K562 (cell line): ENCODE results near the gene TACSTD2. TPM values are rescaled to one million over a fixed set of nuclear protein-coding genes. Genes with fewer than 3 reads are reported as not detected.

ENCODE experiments used
- ATAC-seq: fragments of 200-7000 bp; cut with Tn5 transposase; 3 replicates; pipeline ENCODE4 v1.9.1; 2020; ENCODE audit warnings: moderate library complexity
- BruUV-seq: library from RNA; stranded (reverse); fragments of 400-500 nt; replicated peaks from 2 replicates; lab custom pipeline; 2021; lab: Mats Ljungman, UMichigan
- CTCF ChIA-PET: fragments of 300-600 bp; formaldehyde crosslinking; extraction: SDS; loops from one replicate; lab custom pipeline; 2021; ENCODE audit warnings: low intra/inter-chr PET ratio; lab: Yijun Ruan, JAX
- POLR2A ChIA-PET: fragments of 300-600, 350-650 bp; sonication (Branson Sonifier 250); formaldehyde crosslinking; extraction: SDS; loops from one replicate; lab custom pipeline; 2021; ENCODE audit warnings: antibody characterized with exemption, inconsistent platforms; lab: Yijun Ruan, JAX
- DNase-seq, 4 experiments: peaks; one replicate each; pipeline versions ENCODE4 v3.0.0 to v3.0.0-alpha.2; 2011 to 2018; ENCODE audit warnings: low spot score in 3 of 4, mixed read lengths in 3 of 4; ENCODE audit errors: extremely low read depth in 1 of 4
- FAIRE-seq: peaks from 2 replicates; lab custom pipeline; 2011; peaks lifted over from hg19 to GRCh38; lab: Jason Lieb, UNC
- H2AFZ ChIP-seq: 2 replicates; pipeline ENCODE4 v1.6.0; 2011; ENCODE audit warnings: low read depth, low read length, control low read depth, inconsistent platforms
- H3K27ac ChIP-seq: fragments of 200-600 bp; 3 replicates; pipeline ENCODE4 v1.8.0; 2011; ENCODE audit warnings: low read depth, mild to moderate bottlenecking, control low read depth, inconsistent platforms, low read length, moderate library complexity, mixed read lengths; ENCODE audit errors: extremely low read depth
- H3K27me3 ChIP-seq, 2 experiments: fragments of 300-600 bp in 1 of 2; 2 replicates in 1 of 2; 3 replicates in 1 of 2; pipeline versions ENCODE4 v1.6.0 to v1.8.0; 2011; ENCODE audit warnings: inconsistent platforms in 2 of 2, low read length in 2 of 2, mild to moderate bottlenecking in 1 of 2, mixed read lengths in 1 of 2, moderate library complexity in 1 of 2; ENCODE audit not compliant: control insufficient read depth in 2 of 2, insufficient read depth in 2 of 2
- H3K36me3 ChIP-seq: fragments of 300-600 bp; 3 replicates; pipeline ENCODE4 v1.8.0; 2011; ENCODE audit warnings: mild to moderate bottlenecking, low read length, inconsistent platforms; ENCODE audit not compliant: control insufficient read depth, insufficient read depth
- H3K4me1 ChIP-seq, 2 experiments: fragments of 200-600 bp in 1 of 2; replicated peaks in 1 of 2; 2 replicates in 1 of 2; 3 replicates in 1 of 2; pipeline versions ENCODE4 v1.5.1 to v1.8.0; 2011; ENCODE audit warnings: inconsistent platforms in 2 of 2, low read length in 2 of 2, mild to moderate bottlenecking in 1 of 2, mixed read lengths in 1 of 2, moderate library complexity in 1 of 2; ENCODE audit not compliant: control insufficient read depth in 2 of 2, insufficient read depth in 2 of 2
- H3K4me2 ChIP-seq: 2 replicates; pipeline ENCODE4 v1.6.1; 2011; ENCODE audit warnings: low read length, control low read depth, inconsistent platforms, mixed read lengths; ENCODE audit not compliant: insufficient read depth
- H3K4me3 ChIP-seq: fragments of 200-600 bp; sonication (generic), shearing (Covaris generic); 2 replicates; pipeline ENCODE4 v1.5.1; 2016; ENCODE audit warnings: control low read depth, inconsistent platforms
- H3K79me2 ChIP-seq: fragments of 200-600 bp; 3 replicates; pipeline ENCODE4 v1.8.0; 2011; ENCODE audit warnings: low read length, inconsistent platforms; ENCODE audit not compliant: control insufficient read depth, insufficient read depth
- H3K9ac ChIP-seq, 2 experiments: 2 replicates each; pipeline versions ENCODE4 v1.6.0 to v1.6.1; 2011; ENCODE audit warnings: low read depth in 2 of 2, low read length in 2 of 2, control low read depth in 1 of 2, inconsistent platforms in 1 of 2, mild to moderate bottlenecking in 1 of 2, mixed read lengths in 1 of 2; ENCODE audit not compliant: insufficient read depth in 1 of 2
- H3K9me1 ChIP-seq: one replicate; pipeline ENCODE4 v1.6.0; 2011; ENCODE audit warnings: inconsistent platforms, mild to moderate bottlenecking, low read length, moderate library complexity; ENCODE audit not compliant: control insufficient read depth, insufficient read depth
- H3K9me3 ChIP-seq: replicated peaks from 2 replicates; pipeline ENCODE4 v1.5.1; 2011; ENCODE audit warnings: low read depth, low read length, inconsistent platforms; ENCODE audit not compliant: control insufficient read depth, insufficient read depth
- H4K20me1 ChIP-seq: replicated peaks from 2 replicates; pipeline ENCODE4 v1.6.1; 2011; ENCODE audit warnings: low read length, inconsistent platforms, mixed read lengths; ENCODE audit not compliant: control insufficient read depth, insufficient read depth
- CBX3 ChIP-seq, 2 experiments: IDR thresholded peaks; 1 replicate in 1 of 2; 2 replicates in 1 of 2; pipeline ENCODE4 v1.6.1; 2012; ENCODE audit warnings: inconsistent platforms in 2 of 2, low read length in 2 of 2, borderline replicate concordance in 1 of 2, control low read depth in 1 of 2
- EGR1 ChIP-seq: fragments of 450-650 bp; conservative IDR thresholded peaks from 2 replicates; pipeline ENCODE4 v1.6.1; 2017; ENCODE audit warnings: mild to moderate bottlenecking
- FOXP4 ChIP-seq: sonication (generic); formaldehyde crosslinking; IDR thresholded peaks from 2 replicates; pipeline ENCODE4 v1.8.0; 2022; ENCODE audit warnings: mild to moderate bottlenecking, missing genetic modification reagents, borderline replicate concordance
- HNRNPH1 ChIP-seq: fragments of 200-400 bp; formaldehyde crosslinking; optimal IDR thresholded peaks from 2 replicates; pipeline ENCODE3; 2017; ENCODE audit warnings: low read depth, mild to moderate bottlenecking, low read length, moderate library complexity
- MCM2 ChIP-seq: fragments of 450-650 bp; IDR thresholded peaks from 2 replicates; pipeline ENCODE4 v1.6.1; 2017; ENCODE audit warnings: low read depth, mild to moderate bottlenecking
- MYNN ChIP-seq, 2 experiments: sonication (generic); formaldehyde crosslinking in 1 of 2; IDR thresholded peaks; 2 replicates each; pipeline versions ENCODE4 v1.5.0 to v1.6.1; 2016 to 2020; ENCODE audit warnings: antibody characterized with exemption in 1 of 2, missing genetic modification reagents in 1 of 2
- POLR2AphosphoS2 ChIP-seq: IDR thresholded peaks from 2 replicates; pipeline ENCODE4 v1.6.1; 2012; ENCODE audit warnings: low read length, improper control_type of control experiment
- POLR2H ChIP-seq: IDR thresholded peaks from 2 replicates; pipeline ENCODE4 v1.6.1; 2016; ENCODE audit warnings: missing genetic modification characterization, low read depth, mild to moderate bottlenecking, control low read depth, missing compliant biosample characterization, moderate library complexity
- RBFOX2 ChIP-seq: fragments of 200-400 bp; formaldehyde crosslinking; IDR thresholded peaks from 2 replicates; pipeline ENCODE4 v1.6.1; 2017; ENCODE audit warnings: low read depth, mild to moderate bottlenecking, low read length, moderate library complexity
- RBM14 ChIP-seq: fragments of 200-400 bp; formaldehyde crosslinking; IDR thresholded peaks from 2 replicates; pipeline ENCODE4 v1.6.1; 2018; ENCODE audit warnings: low read depth, mild to moderate bottlenecking, low read length, moderate library complexity, borderline replicate concordance; ENCODE audit not compliant: insufficient read depth
- SIRT6 ChIP-seq: IDR thresholded peaks from one replicate; pipeline ENCODE4 v1.6.1; 2012; ENCODE audit warnings: low read depth, mild to moderate bottlenecking, control low read depth, inconsistent platforms, low read length, moderate library complexity
- TFAM ChIP-seq: fragments of 250-450 bp; sonication (Bioruptor Pico); conservative IDR thresholded peaks from 2 replicates; pipeline ENCODE4 v1.5.0; 2021; ENCODE audit warnings: mild to moderate bottlenecking, moderate library complexity
- ZFP1 ChIP-seq: fragments of 450-650 bp; formaldehyde crosslinking; IDR thresholded peaks from 2 replicates; pipeline ENCODE4 v1.4.0; 2020; ENCODE audit warnings: mild to moderate bottlenecking, mixed read lengths
- ZNF184 ChIP-seq: sonication (generic); formaldehyde crosslinking; IDR thresholded peaks from 2 replicates; pipeline ENCODE4 v1.5.0; 2020; ENCODE audit warnings: missing genetic modification reagents
- ZNF263 ChIP-seq: sonication (generic); formaldehyde crosslinking; IDR thresholded peaks from 2 replicates; pipeline ENCODE4 v1.8.0; 2022; ENCODE audit warnings: mild to moderate bottlenecking, missing genetic modification reagents, borderline replicate concordance
- ZNF277 ChIP-seq: fragments of 250-450 bp; sonication (Bioruptor Pico); IDR thresholded peaks from 2 replicates; pipeline ENCODE4 v1.8.0; 2022; ENCODE audit warnings: inconsistent platforms, mild to moderate bottlenecking, moderate library complexity, borderline replicate concordance
- ZNF311 ChIP-seq: fragments of 250-450 bp; sonication (Bioruptor Pico); IDR thresholded peaks from 2 replicates; pipeline ENCODE4 v1.4.0; 2020; ENCODE audit warnings: mild to moderate bottlenecking, moderate library complexity
- ZNF699 ChIP-seq: fragments of 250-450 bp; sonication (Bioruptor Pico); IDR thresholded peaks from 2 replicates; pipeline ENCODE4 v1.8.0; 2021; ENCODE audit warnings: mild to moderate bottlenecking, moderate library complexity; ENCODE audit not compliant: insufficient replicate concordance
- WGBS: fragments of 100-300 bp; shearing (Covaris generic); methylation state at CpG from one replicate; pipeline ENCODE4 v1.1.6; 2016; ENCODE audit warnings: low coverage, mixed read lengths; ENCODE audit not compliant: insufficient coverage; ENCODE audit errors: missing lambda C conversion rate; 5-methylcytosine and 5-hydroxymethylcytosine counted together
- in situ Hi-C: fragments of 300-500 bp; cut with MboI; formaldehyde crosslinking; loops from 4 replicates; pipeline ENCODE4 v1.15.0; 2018; ENCODE audit warnings: inconsistent platforms, mixed read lengths
- intact Hi-C: fragments of 100-400 bp; cut with micrococcal nuclease; formaldehyde crosslinking; loops from 2 replicates; pipeline ENCODE4 v1.14.2; 2022
- polyA plus RNA-seq, 8 experiments: library from polyadenylated mRNA; depleted of rRNA in 4 of 8; stranded (reverse) in 5 of 8; unstranded in 3 of 8; fragments of >200 nt; fragmentation: Nextera tagmentation in 2 of 8; fragmentation: Illumina TruSeq in 1 of 8; extraction: Ambion mirVana in 2 of 8; extraction: Trizol in 1 of 8; gene quantifications; 2 replicates each; pipeline versions ENCODE4 v1.2.1 to v1.2.3, GENCODE V29; 2011 to 2014; ENCODE audit warnings: inconsistent platforms in 1 of 8, missing spikeins in 1 of 8
- total RNA-seq, 7 experiments: library from RNA; depleted of rRNA in 6 of 7; stranded (reverse); fragments of >200 nt in 6 of 7; fragmentation: Illumina TruSeq in 2 of 7; extraction: Trizol in 2 of 7; gene quantifications; 2 replicates each; pipeline versions ENCODE4 v1.2.1 to v1.2.3, GENCODE V29; 2011 to 2021; ENCODE audit warnings: low replicate concordance in 1 of 7

Gene TACSTD2
- total and polyA plus RNA-seq, 9 of the 15 experiments (the other 6 are each of a cell fraction or from before 2014, with no cell fraction given) = 0.04 to 0.31 TPM; not detected in 7

DNA sequence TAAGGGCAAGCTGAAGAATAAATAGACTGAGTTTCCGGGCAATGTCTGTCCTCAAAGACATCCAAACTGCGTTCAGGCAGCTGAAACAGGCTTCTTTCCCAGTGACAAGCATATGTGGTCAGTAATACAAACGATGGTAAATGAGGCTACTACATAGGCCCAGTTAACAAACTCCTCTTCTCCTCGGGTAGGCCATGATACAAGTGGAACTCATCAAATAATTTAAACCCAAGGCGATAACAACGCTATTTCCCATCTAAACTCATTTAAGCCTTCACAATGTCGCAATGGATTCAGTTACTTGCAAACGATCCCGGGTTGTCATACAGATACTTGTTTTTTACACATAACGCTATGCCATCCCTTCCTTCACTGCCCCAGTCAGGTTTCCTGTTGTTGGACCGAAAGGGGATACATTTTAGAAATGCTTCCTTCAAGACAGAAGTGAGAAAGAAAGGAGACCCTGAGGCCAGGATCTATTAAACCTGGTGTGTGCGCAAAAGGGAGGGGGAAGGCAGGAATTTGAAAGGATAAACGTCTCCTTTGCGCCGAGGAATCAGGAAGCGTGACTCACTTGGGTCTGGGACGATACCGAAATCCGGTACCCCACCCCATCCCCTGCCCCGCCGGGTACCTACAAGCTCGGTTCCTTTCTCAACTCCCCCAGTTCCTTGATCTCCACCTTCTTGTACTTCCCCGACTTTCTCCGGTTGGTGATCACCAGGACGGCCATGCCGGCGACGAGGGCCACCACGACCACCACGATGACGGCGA lies 1.3 kb downstream of the TACSTD2 start:
- H3K4me2 ChIP-seq = no peak overlapping the region
- no peaks in the 10 kb centered on the region for H3K36me3 ChIP-seq
- ChIA-PET POLR2A (interaction anchor here (0.6 to 0.7 kb wide), 3 partner anchors 27 to 1391 kb away, joined by 3 read pairs; no protein-coding TSS in a partner anchor), CTCF (no interaction called here)
- in situ Hi-C loops (no loop called here), intact Hi-C loops (no loop called here)
- no peak for ATAC-seq
- DNase-seq = no peak
- TF ChIP-seq MCM2 (no peak), EGR1 (no peak), RBFOX2 (no peak), ZNF311 (CRISPR knock-in tag) (no peak), TFAM (CRISPR knock-in tag) (no peak), MYNN (IDR thresholded peaks at IDR 0.05) (no peak), MYNN (CRISPR knock-in tag; IDR thresholded peaks at IDR 0.05) (no peak), SIRT6 (no peak), POLR2H (no peak), ZNF699 (no peak), POLR2AphosphoS2 (no peak), CBX3 (IDR thresholded peaks at IDR 0.05; ENCODE audit: borderline replicate concordance in 1 of 2, low read length in 2 of 2) (no peak), HNRNPH1 (no peak), ZNF263 (CRISPR knock-in tag) (no peak), ZNF277 (CRISPR knock-in tag) (no peak), RBM14 (no peak), ZNF184 (CRISPR knock-in tag) (no peak), ZFP1 (CRISPR knock-in tag) (no peak), FOXP4 (CRISPR knock-in tag) (no peak)
- no peak overlapping the region for H3K9ac ChIP-seq
- no peaks in the 10 kb centered on the region for H3K9me1 ChIP-seq
- no peaks in the 10 kb centered on the region for H4K20me1 ChIP-seq
- H3K27ac ChIP-seq = no peak overlapping the region
- no TSS peak for BruUV-seq
- FAIRE-seq = no peak
- H3K9me3 ChIP-seq = no peaks in the 10 kb centered on the region
- WGBS = 42% methylated on average over 25 of the region's 32 CpGs
- 0 out of 2 replicates have a peak overlapping the region, but pooled peaks have one; percentile 50 for H2AFZ ChIP-seq
- peaks cover 2 to 8% of the 10 kb centered on the region in 2 experiments; a peak in 1 of 5 replicates for H3K27me3 ChIP-seq
- H3K79me2 ChIP-seq = no peaks in the 10 kb centered on the region
- peaks cover 0 to 11% of the 10 kb centered on the region in 2 experiments; a peak in 1 of 5 replicates for H3K4me1 ChIP-seq
- no peak overlapping the region for H3K4me3 ChIP-seq
